ENCODE results near the gene TEX52. TPM values are rescaled to one million over a fixed set of nuclear protein-coding genes. Genes with fewer than 3 reads are reported as not detected.

TEX52 gene
- total RNA-seq, 6 experiments from 2014 or later, result not detected

DNA sequence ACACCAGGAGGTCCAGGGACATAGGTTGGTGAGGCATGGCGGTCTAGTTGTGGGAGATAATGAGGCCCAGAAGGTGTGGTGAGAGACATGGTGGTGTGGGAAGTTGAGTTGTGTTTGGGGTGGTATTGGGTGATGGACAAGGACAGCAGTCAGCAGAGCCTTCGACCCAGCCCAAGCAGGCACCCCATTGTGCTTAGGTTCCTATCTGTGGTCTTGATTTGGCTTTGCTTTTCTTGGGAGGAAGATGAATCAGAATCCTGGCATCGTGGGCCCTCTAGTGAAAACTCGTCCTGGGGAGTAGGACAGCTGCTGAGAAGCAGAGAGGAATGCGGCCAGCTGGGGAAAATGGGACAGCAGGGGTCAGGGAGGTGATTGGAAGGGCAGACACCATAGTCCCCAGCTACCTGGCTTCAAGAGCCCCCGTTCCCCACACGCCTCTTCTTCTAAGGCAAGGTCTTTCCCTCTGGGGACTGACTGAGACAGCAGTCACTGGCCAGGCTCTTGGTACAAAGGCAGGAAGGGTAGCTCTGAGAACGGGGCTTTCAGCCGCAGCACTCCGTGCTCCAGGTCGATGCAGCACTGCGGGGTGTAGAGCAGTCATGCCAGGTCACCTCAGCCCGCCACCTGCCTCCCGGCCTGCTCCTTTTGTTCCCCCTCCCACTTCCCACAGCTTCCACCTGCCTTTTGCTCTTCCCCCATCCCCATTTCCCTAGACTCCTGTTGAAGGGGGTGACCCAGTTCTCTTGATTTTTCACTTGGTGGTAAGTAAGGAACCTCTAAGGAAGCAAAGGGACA, 29.9 kb downstream of the TEX52 start:
- Mint-ChIP-seq H3K27me3 (ENCODE audit: insufficient read depth) (peaks cover 3% of the 10 kb centered on the region), H3K36me3 (ENCODE audit: low read depth) (peaks cover 28% of the 10 kb centered on the region), H3K4me3 (no peak overlapping the region), H3K27ac (no peak overlapping the region), H3K4me1 (ENCODE audit: low read depth) (no peaks in the 10 kb centered on the region), H3K9me3 (no peaks in the 10 kb centered on the region)
- TF ChIP-seq CTCF (IDR thresholded peaks at IDR 0.05), result no peak
- no peak for DNase-seq

DNA sequence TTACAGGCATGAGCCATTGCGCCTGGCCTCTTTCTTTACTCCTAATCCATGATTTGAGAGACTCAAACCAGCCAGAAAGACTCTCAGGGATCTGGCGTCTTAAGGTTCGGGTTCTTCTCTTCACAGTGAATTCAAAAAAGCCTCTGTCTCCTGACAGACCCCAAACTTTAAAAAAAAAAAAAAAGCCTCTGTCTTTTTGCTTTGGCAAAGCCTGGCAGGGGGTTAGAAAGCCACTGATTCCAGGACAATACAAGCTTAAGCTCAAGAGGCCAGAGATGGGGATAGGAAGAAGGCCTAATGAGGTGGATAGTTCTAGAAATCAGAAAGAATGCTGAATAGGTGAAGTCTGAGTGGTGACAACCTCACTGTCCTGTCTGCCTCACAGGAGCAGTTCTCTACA, 30.8 kb downstream of the TEX52 start:
- DNase-seq, result no peak
- Mint-ChIP-seq H3K27me3 (ENCODE audit: insufficient read depth) (peaks cover 1% of the 10 kb centered on the region), H3K4me1 (ENCODE audit: low read depth) (no peaks in the 10 kb centered on the region), H3K4me3 (no peak overlapping the region), H3K9me3 (no peaks in the 10 kb centered on the region), H3K36me3 (ENCODE audit: low read depth) (peaks cover 25% of the 10 kb centered on the region; the same call in 1 of the 2 replicates), H3K27ac (no peak overlapping the region)
- no peak for TF ChIP-seq CTCF (IDR thresholded peaks at IDR 0.05)

GRCh38 chr12:2825132-2825531, 31.7 kb downstream of the TEX52 start:
- Mint-ChIP-seq H3K27me3 (ENCODE audit: insufficient read depth) (peaks cover 1% of the 10 kb centered on the region), H3K4me1 (ENCODE audit: low read depth) (no peaks in the 10 kb centered on the region), H3K4me3 (no peak overlapping the region), H3K9me3 (no peaks in the 10 kb centered on the region), H3K27ac (no peak overlapping the region), H3K36me3 (ENCODE audit: low read depth) (peaks cover 25% of the 10 kb centered on the region; the same call in 1 of the 2 replicates)
- no peak for DNase-seq
- TF ChIP-seq CTCF (IDR thresholded peaks at IDR 0.05), result no peak

GRCh38 chr12:2824541-2824940, 32.3 kb downstream of the TEX52 start:
- H3K4me1 Mint-ChIP-seq (ENCODE audit: low read depth), result no peaks in the 10 kb centered on the region
- H3K4me3 Mint-ChIP-seq, result no peak overlapping the region
- H3K27ac Mint-ChIP-seq, result no peak overlapping the region

DNA sequence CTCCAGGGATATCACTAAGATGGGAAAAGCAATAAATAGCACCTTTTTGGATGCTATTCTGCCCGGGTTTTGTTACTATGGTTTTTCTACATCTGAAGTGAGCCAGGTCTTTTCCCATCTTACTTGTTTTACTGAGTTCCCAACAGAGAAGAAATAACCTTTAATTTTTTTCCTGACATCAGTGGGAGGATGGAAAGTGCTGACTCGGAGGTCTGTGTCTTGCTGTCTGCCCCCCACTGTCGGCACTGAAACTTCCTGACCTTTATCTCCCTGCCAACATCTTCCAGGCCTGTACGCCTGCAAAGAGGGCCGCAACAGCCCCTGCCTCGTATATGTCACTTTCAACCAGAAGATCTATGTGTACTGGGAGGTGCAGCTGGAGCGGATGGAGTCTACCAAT, 33.4 kb downstream of the TEX52 start:
- no peaks in the 10 kb centered on the region for H3K9me3 Mint-ChIP-seq
- H3K27me3 Mint-ChIP-seq (ENCODE audit: insufficient read depth), result peaks cover 1% of the 10 kb centered on the region
- no peak for DNase-seq
- no peak overlapping the region for H3K27ac Mint-ChIP-seq
- peaks cover 25% of the 10 kb centered on the region; the same call in 1 of the 2 replicates for H3K36me3 Mint-ChIP-seq (ENCODE audit: low read depth)
- TF ChIP-seq CTCF (IDR thresholded peaks at IDR 0.05), result no peak
- no peaks in the 10 kb centered on the region for H3K4me1 Mint-ChIP-seq (ENCODE audit: low read depth)
- no peak overlapping the region for H3K4me3 Mint-ChIP-seq

More at GRCh38 chr12:2824541-2824940, 32.3 kb downstream of the TEX52 start:
- peaks cover 1% of the 10 kb centered on the region for H3K27me3 Mint-ChIP-seq (ENCODE audit: insufficient read depth)
- H3K36me3 Mint-ChIP-seq (ENCODE audit: low read depth), result peaks cover 25% of the 10 kb centered on the region; the same call in 1 of the 2 replicates
- TF ChIP-seq CTCF (IDR thresholded peaks at IDR 0.05), result no peak
- no peak for DNase-seq
- no peaks in the 10 kb centered on the region for H3K9me3 Mint-ChIP-seq

All from HFFc6 (cell line).